ENCODE results near the gene PI4KA.
"Not testable (repeated sequence)": the region's sequence is repeated elsewhere in the genome, so short reads cannot be mapped to it uniquely, and the experiment has no call there.

- not testable (repeated sequence) for TF ChIP-seq POLR2A, CTCF, EP300 (IDR thresholded peaks at IDR 0.05)
These were observed 167.9 kb downstream of the PI4KA start for GRCh38 chr22:20690586-20691317.

All from tibial nerve (tissue), 4 donors.